Neural cell (in vitro differentiated cells): ENCODE data around the gene NFYC. TPM values are rescaled to one million over a fixed set of nuclear protein-coding genes. Genes with fewer than 3 reads are reported as not detected.

Experiments used
- H2AFZ ChIP-seq: fragments of 200-600, 300-800 bp; sonication (generic), shearing (Covaris generic); 2 replicates; pipeline ENCODE4 v1.6.0; 2014; ENCODE audit warnings: low read depth, mild to moderate bottlenecking, antibody characterized with exemption, low read length, moderate library complexity
- H3F3A ChIP-seq: fragments of 200-600 bp; shearing (Covaris generic); 2 replicates; pipeline ENCODE4 v1.6.1; 2016; ENCODE audit warnings: mild to moderate bottlenecking, moderate library complexity, mixed read lengths, antibody characterized with exemption, low read length; ENCODE audit not compliant: insufficient read depth, poor library complexity, severe bottlenecking
- H3K27ac ChIP-seq: fragments of 200-600, 300-800 bp; sonication (generic), shearing (Covaris generic); 2 replicates; pipeline ENCODE4 v1.5.1; 2014; ENCODE audit warnings: mild to moderate bottlenecking, low read length, moderate library complexity
- H3K27me3 ChIP-seq: fragments of 300-800, 200-600 bp; sonication (generic), shearing (Covaris generic); 2 replicates; pipeline ENCODE4 v1.6.0; 2014; ENCODE audit warnings: mild to moderate bottlenecking, low read depth, low read length, moderate library complexity; ENCODE audit not compliant: insufficient read depth
- H3K36me3 ChIP-seq: fragments of 300-800, 200-600 bp; sonication (generic), shearing (Covaris generic); 2 replicates; pipeline ENCODE4 v1.5.1; 2014; ENCODE audit warnings: mild to moderate bottlenecking, antibody characterized with exemption, low read length, moderate library complexity; ENCODE audit not compliant: insufficient read depth
- H3K4me2 ChIP-seq: fragments of 300-800, 200-600 bp; sonication (generic), shearing (Covaris generic); 2 replicates; pipeline ENCODE4 v1.6.0; 2014; ENCODE audit warnings: mild to moderate bottlenecking, low read length
- H3K4me3 ChIP-seq: fragments of 300-800, 200-600 bp; sonication (generic), shearing (Covaris generic); 2 replicates; pipeline ENCODE4 v1.5.1; 2014; ENCODE audit warnings: mild to moderate bottlenecking, low read length, moderate library complexity
- H3K79me2 ChIP-seq: fragments of 200-600 bp; shearing (Covaris generic); replicated peaks from 2 replicates; pipeline ENCODE4 v1.6.0; 2014; ENCODE audit warnings: mild to moderate bottlenecking, low read length, moderate library complexity; ENCODE audit not compliant: insufficient read depth
- H3K9ac ChIP-seq: fragments of 300-800, 200-600 bp; sonication (generic), shearing (Covaris generic); 2 replicates; pipeline ENCODE4 v1.6.1; 2016; ENCODE audit warnings: mild to moderate bottlenecking, low read length, mixed read lengths
- H3K9me2 ChIP-seq: fragments of 200-600 bp; shearing (Covaris generic); 2 replicates; pipeline ENCODE4 v1.6.1; 2016; ENCODE audit warnings: mild to moderate bottlenecking, low read length, mixed read lengths; ENCODE audit not compliant: insufficient read depth
- H3K9me3 ChIP-seq: fragments of 200-600, 300-800 bp; sonication (generic), shearing (Covaris generic); 2 replicates; pipeline ENCODE4 v1.6.1; 2016; ENCODE audit warnings: mild to moderate bottlenecking, mixed run types, low read length, moderate library complexity, mixed read lengths
- H4K20me1 ChIP-seq: fragments of 200-600 bp; shearing (Covaris generic); 2 replicates; pipeline ENCODE4 v1.6.1; 2016; ENCODE audit warnings: mild to moderate bottlenecking, mixed run types; ENCODE audit not compliant: insufficient read depth
- EP300 ChIP-seq: fragments of 450-650 bp; conservative IDR thresholded peaks from 2 replicates; pipeline ENCODE4 v1.6.1; 2014; ENCODE audit warnings: antibody characterized with exemption, mild to moderate bottlenecking, moderate library complexity; ENCODE audit not compliant: poor library complexity, severe bottlenecking
- EZH2 ChIP-seq: fragments of 200-600, 300-800 bp; shearing (Covaris generic), sonication (generic); IDR thresholded peaks from 2 replicates; pipeline ENCODE4 v1.6.1; 2014; ENCODE audit warnings: antibody characterized with exemption, low read length, borderline replicate concordance, mild to moderate bottlenecking; ENCODE audit not compliant: insufficient read depth, poor library complexity, severe bottlenecking
- MXI1 ChIP-seq: fragments of 450-650 bp; conservative IDR thresholded peaks from 2 replicates; pipeline ENCODE4 v1.6.1; 2014; ENCODE audit warnings: antibody characterized with exemption, mild to moderate bottlenecking; ENCODE audit not compliant: poor library complexity, severe bottlenecking
- POLR2AphosphoS5 ChIP-seq: IDR thresholded peaks from 2 replicates; pipeline ENCODE4 v1.6.1; 2012
- RAD21 ChIP-seq: fragments of 450-650 bp; conservative IDR thresholded peaks from 2 replicates; pipeline ENCODE4 v1.6.1; 2014; ENCODE audit warnings: antibody characterized with exemption, mild to moderate bottlenecking, moderate library complexity
- SMC3 ChIP-seq: fragments of 450-650 bp; conservative IDR thresholded peaks from 2 replicates; pipeline ENCODE4 v1.6.1; 2014; ENCODE audit warnings: antibody characterized with exemption, mild to moderate bottlenecking, moderate library complexity; ENCODE audit not compliant: poor library complexity
- TAF1 ChIP-seq: IDR thresholded peaks from 2 replicates; pipeline ENCODE4 v1.6.1; 2012; ENCODE audit warnings: low read depth
- polyA plus RNA-seq: library from polyadenylated mRNA; depleted of rRNA; stranded (reverse); fragments of >200 nt; gene quantifications from 2 replicates; pipeline ENCODE4 v1.2.3, GENCODE V29; 2014
- TF ChIP-seq, protein P1 (sequence below): IDR thresholded peaks from 2 replicates; pipeline ENCODE4 v1.6.1; 2012; ENCODE audit warnings: borderline replicate concordance
- TF ChIP-seq, protein P2 (sequence below): fragments of 450-650 bp; IDR thresholded peaks from 2 replicates; pipeline ENCODE4 v1.5.1; 2014; ENCODE audit warnings: antibody characterized with exemption, mild to moderate bottlenecking, moderate library complexity; ENCODE audit not compliant: poor library complexity, severe bottlenecking

Gene NFYC
- polyA plus RNA-seq, 1 donor from 2014 or later: 66.0 TPM

DNA sequence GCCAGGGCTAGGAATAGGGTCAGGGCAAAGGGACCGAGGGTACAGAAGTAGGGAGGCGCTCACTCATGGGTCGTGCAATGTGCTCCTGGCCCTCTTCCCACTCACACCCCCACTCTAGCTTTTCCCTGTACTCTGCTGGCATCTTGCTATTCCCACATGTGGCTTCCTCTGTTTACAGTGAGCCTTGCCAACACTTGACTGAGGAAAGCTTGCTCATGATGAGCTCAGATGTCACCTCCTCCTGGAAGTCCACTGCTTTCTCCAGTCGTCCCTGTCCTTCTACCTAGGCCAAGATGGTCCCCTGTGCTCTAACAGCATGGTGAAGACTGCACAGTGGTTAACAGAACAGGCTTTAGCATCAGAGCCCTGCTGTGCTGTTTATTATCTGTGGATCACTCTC, 18.1 kb upstream of the NFYC start:
- H3K79me2 ChIP-seq: no peaks in the 10 kb centered on the region
- TF ChIP-seq TAF1: no peak
- no peak for TF ChIP-seq POLR2AphosphoS5
- no peak for TF ChIP-seq SMC3
- TF ChIP-seq, protein P1, sequence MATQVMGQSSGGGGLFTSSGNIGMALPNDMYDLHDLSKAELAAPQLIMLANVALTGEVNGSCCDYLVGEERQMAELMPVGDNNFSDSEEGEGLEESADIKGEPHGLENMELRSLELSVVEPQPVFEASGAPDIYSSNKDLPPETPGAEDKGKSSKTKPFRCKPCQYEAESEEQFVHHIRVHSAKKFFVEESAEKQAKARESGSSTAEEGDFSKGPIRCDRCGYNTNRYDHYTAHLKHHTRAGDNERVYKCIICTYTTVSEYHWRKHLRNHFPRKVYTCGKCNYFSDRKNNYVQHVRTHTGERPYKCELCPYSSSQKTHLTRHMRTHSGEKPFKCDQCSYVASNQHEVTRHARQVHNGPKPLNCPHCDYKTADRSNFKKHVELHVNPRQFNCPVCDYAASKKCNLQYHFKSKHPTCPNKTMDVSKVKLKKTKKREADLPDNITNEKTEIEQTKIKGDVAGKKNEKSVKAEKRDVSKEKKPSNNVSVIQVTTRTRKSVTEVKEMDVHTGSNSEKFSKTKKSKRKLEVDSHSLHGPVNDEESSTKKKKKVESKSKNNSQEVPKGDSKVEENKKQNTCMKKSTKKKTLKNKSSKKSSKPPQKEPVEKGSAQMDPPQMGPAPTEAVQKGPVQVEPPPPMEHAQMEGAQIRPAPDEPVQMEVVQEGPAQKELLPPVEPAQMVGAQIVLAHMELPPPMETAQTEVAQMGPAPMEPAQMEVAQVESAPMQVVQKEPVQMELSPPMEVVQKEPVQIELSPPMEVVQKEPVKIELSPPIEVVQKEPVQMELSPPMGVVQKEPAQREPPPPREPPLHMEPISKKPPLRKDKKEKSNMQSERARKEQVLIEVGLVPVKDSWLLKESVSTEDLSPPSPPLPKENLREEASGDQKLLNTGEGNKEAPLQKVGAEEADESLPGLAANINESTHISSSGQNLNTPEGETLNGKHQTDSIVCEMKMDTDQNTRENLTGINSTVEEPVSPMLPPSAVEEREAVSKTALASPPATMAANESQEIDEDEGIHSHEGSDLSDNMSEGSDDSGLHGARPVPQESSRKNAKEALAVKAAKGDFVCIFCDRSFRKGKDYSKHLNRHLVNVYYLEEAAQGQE: no peak
- no peak for TF ChIP-seq EZH2
- TF ChIP-seq MXI1: no peak
- no peak for TF ChIP-seq RAD21
- H3K27ac ChIP-seq: no peak overlapping the region
- H3F3A ChIP-seq: no peaks in the 10 kb centered on the region
- H3K9me3 ChIP-seq: no peaks in the 10 kb centered on the region
- H3K36me3 ChIP-seq: no peaks in the 10 kb centered on the region
- H3K9ac ChIP-seq: no peak overlapping the region
- no peaks in the 10 kb centered on the region for H4K20me1 ChIP-seq
- H3K4me3 ChIP-seq: no peak overlapping the region
- H3K9me2 ChIP-seq: no peaks in the 10 kb centered on the region
- no peak overlapping the region for H2AFZ ChIP-seq
- H3K27me3 ChIP-seq: no peaks in the 10 kb centered on the region
- H3K4me2 ChIP-seq: no peak overlapping the region

DNA sequence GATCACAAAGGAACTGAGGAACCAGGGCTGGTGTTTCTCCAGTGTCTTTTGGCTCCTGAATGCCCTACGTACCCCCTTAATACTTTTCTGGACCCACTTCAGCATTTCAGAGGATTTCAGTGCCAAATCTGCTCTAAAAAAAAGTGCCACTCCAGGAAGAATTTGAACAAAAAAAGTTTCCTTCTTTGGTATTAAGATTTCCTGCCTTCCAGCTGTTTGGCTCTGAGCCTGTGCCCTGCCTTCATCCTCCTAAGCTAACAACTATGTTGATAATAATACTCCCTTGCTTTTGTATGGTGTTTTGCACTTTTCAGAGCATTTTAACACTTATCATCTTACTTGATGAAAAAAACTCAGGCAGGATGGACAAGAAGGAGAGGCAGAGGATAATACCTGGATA, 15.0 kb upstream of the NFYC start:
- no peak overlapping the region for H3K4me3 ChIP-seq

More for the DNA sequence above, 15.0 kb upstream of the NFYC start:
- Histone ChIP-seq H3K27ac (no peak overlapping the region), H3K9ac (no peak overlapping the region), H3K79me2 (no peaks in the 10 kb centered on the region), H3K9me2 (no peaks in the 10 kb centered on the region), H3K9me3 (no peaks in the 10 kb centered on the region), H4K20me1 (no peaks in the 10 kb centered on the region), H3K4me2 (no peak overlapping the region), H3F3A (no peaks in the 10 kb centered on the region), H3K36me3 (no peaks in the 10 kb centered on the region), H3K27me3 (no peaks in the 10 kb centered on the region), H2AFZ (no peak overlapping the region)
- TF ChIP-seq EZH2: no peak
- no peak for TF ChIP-seq SMC3
- TF ChIP-seq MXI1: no peak
- TF ChIP-seq RAD21: no peak
- TF ChIP-seq, protein P1: no peak
- no peak for TF ChIP-seq POLR2AphosphoS5
- no peak for TF ChIP-seq TAF1
- no peak for TF ChIP-seq EP300
- TF ChIP-seq, protein P2, sequence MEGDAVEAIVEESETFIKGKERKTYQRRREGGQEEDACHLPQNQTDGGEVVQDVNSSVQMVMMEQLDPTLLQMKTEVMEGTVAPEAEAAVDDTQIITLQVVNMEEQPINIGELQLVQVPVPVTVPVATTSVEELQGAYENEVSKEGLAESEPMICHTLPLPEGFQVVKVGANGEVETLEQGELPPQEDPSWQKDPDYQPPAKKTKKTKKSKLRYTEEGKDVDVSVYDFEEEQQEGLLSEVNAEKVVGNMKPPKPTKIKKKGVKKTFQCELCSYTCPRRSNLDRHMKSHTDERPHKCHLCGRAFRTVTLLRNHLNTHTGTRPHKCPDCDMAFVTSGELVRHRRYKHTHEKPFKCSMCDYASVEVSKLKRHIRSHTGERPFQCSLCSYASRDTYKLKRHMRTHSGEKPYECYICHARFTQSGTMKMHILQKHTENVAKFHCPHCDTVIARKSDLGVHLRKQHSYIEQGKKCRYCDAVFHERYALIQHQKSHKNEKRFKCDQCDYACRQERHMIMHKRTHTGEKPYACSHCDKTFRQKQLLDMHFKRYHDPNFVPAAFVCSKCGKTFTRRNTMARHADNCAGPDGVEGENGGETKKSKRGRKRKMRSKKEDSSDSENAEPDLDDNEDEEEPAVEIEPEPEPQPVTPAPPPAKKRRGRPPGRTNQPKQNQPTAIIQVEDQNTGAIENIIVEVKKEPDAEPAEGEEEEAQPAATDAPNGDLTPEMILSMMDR: no peak
